ENCODE results near the gene SLC46A2.

The SLC46A2 gene

GRCh38 chr9:112856843-112857242, 33.8 kb downstream of the SLC46A2 start:
- no peaks in the 10 kb centered on the region for H3K27me3 ChIP-seq (ENCODE audit: control insufficient read depth, insufficient read depth, low read length)
- no peak overlapping the region for H3K27ac ChIP-seq (ENCODE audit: low read length)
- H3K9ac ChIP-seq (ENCODE audit: low read length) = no peak overlapping the region
- H3K9me3 ChIP-seq (ENCODE audit: control insufficient read depth, low read depth, low read length) = no peaks in the 10 kb centered on the region
- H3K4me1 ChIP-seq (ENCODE audit: control insufficient read depth, low read depth, low read length) = no peaks in the 10 kb centered on the region
- no peak overlapping the region for H3K4me3 ChIP-seq (ENCODE audit: low read length)
- H3K36me3 ChIP-seq (ENCODE audit: control insufficient read depth, low read depth, low read length) = no peaks in the 10 kb centered on the region

- H3K9ac ChIP-seq (ENCODE audit: low read length) = no peak overlapping the region
- no peak overlapping the region for H3K4me3 ChIP-seq (ENCODE audit: low read length)
- H3K4me1 ChIP-seq (ENCODE audit: control insufficient read depth, low read depth, low read length) = no peaks in the 10 kb centered on the region
- no peak overlapping the region for H3K27ac ChIP-seq (ENCODE audit: low read length)
- no peaks in the 10 kb centered on the region for H3K27me3 ChIP-seq (ENCODE audit: control insufficient read depth, insufficient read depth, low read length)
- H3K36me3 ChIP-seq (ENCODE audit: control insufficient read depth, low read depth, low read length) = no peaks in the 10 kb centered on the region
- no peaks in the 10 kb centered on the region for H3K9me3 ChIP-seq (ENCODE audit: control insufficient read depth, low read depth, low read length)
Measured at GRCh38 chr9:112856200-112856599, 34.5 kb downstream of the SLC46A2 start.

- Histone ChIP-seq H3K27ac (ENCODE audit: low read length) (no peak overlapping the region), H3K9ac (ENCODE audit: low read length) (no peak overlapping the region), H3K36me3 (ENCODE audit: control insufficient read depth, low read depth, low read length) (no peaks in the 10 kb centered on the region), H3K27me3 (ENCODE audit: control insufficient read depth, insufficient read depth, low read length) (no peaks in the 10 kb centered on the region), H3K9me3 (ENCODE audit: control insufficient read depth, low read depth, low read length) (no peaks in the 10 kb centered on the region), H3K4me1 (ENCODE audit: control insufficient read depth, low read depth, low read length) (no peaks in the 10 kb centered on the region), H3K4me3 (ENCODE audit: low read length) (no peak overlapping the region)
Measured at GRCh38 chr9:112854657-112855056, 36.0 kb downstream of the SLC46A2 start.

DNA sequence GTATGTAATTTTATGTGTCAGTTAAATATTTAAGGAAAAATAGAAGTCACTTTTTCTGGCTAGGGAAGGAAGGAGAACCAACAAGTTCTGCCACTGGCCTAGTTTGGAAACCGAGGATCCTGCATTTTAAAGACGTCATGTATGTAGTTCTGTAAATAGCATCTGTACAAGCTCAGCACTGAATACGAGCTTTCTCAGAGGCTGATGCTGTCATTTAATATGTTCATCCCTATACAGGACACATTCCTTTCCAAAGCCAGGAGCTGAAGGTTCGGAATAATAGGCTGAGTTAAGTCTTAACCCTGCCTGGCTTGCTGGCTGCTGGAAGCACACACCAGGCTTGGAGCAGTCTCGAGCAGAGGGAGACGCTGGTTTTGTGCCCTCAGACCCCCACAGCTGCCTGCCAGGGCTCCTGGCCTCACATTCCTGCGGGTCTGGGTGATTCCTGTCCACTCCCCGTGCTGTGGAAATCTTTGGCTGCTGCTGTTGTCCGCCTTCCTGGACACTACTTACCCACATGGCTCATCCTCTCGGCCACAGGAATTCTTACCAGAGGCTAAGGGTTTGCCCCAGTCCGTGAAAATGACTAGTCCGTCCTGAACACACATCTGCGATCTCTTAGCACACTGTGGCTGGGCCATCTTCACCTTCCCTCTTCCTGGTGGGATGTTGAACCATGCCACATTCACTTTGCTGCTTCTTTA, 36.6 kb downstream of the SLC46A2 start:
- H3K36me3 ChIP-seq (ENCODE audit: control insufficient read depth, low read depth, low read length) = no peaks in the 10 kb centered on the region
- no peak overlapping the region for H3K9ac ChIP-seq (ENCODE audit: low read length)
- H3K27me3 ChIP-seq (ENCODE audit: control insufficient read depth, insufficient read depth, low read length) = no peaks in the 10 kb centered on the region
- H3K27ac ChIP-seq (ENCODE audit: low read length) = no peak overlapping the region
- H3K9me3 ChIP-seq (ENCODE audit: control insufficient read depth, low read depth, low read length) = no peaks in the 10 kb centered on the region
- peaks cover 1% of the 10 kb centered on the region for H3K4me1 ChIP-seq (ENCODE audit: control insufficient read depth, low read depth, low read length)
- H3K4me3 ChIP-seq (ENCODE audit: low read length) = no peak overlapping the region

DNA sequence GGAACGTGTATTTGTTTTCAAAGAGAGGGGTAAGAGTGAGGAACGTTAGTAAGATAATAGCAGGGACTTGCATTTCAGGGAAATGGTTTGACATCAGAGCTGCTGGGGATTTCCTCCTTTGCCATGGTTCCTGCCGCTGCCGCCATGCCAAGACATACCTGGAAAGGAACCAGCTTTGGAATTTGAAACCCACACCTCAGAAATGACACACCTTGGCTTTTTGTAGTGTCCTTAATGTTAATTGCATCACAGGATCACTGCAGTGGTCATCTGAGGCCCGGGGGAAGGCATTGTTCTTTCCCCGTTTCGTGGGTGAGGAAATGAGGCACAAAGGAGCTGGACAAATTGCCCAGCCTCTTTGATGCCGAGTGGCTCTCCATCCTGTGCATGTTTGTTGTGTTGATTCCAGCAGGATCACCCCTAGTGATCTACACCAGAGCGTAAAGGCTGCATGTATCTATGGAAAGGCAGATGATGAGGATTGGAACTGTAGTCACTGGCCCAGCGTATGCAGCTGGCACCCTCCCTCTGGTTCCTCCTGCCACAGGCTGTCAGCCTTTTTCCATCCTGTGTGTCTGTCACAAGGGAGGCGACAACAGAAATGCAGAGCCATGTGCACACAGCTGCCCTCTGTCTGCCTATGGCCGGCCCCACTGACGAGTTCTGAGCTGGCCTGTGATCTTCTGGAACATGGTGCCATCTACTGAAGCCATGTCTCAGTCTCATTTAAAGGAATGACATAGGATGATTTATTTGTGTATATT, 37.8 kb downstream of the SLC46A2 start:
- Histone ChIP-seq H3K4me1 (ENCODE audit: control insufficient read depth, low read depth, low read length) (peaks cover 10% of the 10 kb centered on the region), H3K36me3 (ENCODE audit: control insufficient read depth, low read depth, low read length) (no peaks in the 10 kb centered on the region), H3K4me3 (ENCODE audit: low read length) (no peak overlapping the region), H3K9me3 (ENCODE audit: control insufficient read depth, low read depth, low read length) (no peaks in the 10 kb centered on the region), H3K27ac (ENCODE audit: low read length) (no peak overlapping the region), H3K9ac (ENCODE audit: low read length) (no peak overlapping the region), H3K27me3 (ENCODE audit: control insufficient read depth, insufficient read depth, low read length) (no peaks in the 10 kb centered on the region)

- H3K27ac ChIP-seq (ENCODE audit: low read length) = no peak overlapping the region
Measured at GRCh38 chr9:112850840-112851239, 39.8 kb downstream of the SLC46A2 start.

DNA sequence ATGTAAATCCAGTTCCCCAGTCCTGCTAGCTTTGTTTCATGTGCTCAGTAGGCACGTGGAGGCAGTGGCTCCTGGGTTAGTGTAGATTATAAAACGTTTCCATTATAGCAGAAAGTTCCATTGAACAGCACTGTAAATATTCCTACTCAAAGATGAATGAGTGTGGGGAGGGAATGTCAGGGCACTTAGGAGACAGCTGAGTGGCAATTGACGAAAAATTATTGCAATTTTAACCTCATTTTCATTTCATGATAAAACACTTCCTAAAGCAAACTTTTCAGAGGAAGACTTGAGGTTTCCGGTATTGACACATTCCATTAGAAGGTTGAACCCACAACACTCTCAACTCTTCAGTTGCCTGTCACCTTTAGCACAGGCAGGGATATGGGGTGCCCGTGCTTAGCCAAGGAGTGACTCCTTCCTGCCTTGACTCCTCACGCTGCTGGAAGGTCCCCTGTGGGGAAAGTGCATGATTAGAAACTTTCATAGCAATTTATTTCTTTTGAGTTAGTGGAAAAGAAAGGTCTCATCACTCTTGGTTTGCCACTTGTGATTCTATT, 41.2 kb downstream of the SLC46A2 start:
- Histone ChIP-seq H3K9ac (ENCODE audit: low read length) (no peak overlapping the region), H3K27me3 (ENCODE audit: control insufficient read depth, insufficient read depth, low read length) (no peaks in the 10 kb centered on the region), H3K4me1 (ENCODE audit: control insufficient read depth, low read depth, low read length) (peaks cover 19% of the 10 kb centered on the region), H3K36me3 (ENCODE audit: control insufficient read depth, low read depth, low read length) (no peaks in the 10 kb centered on the region), H3K27ac (ENCODE audit: low read length) (no peak overlapping the region), H3K9me3 (ENCODE audit: control insufficient read depth, low read depth, low read length) (no peaks in the 10 kb centered on the region), H3K4me3 (ENCODE audit: low read length) (no peak overlapping the region)

More at GRCh38 chr9:112850840-112851239, 39.8 kb downstream of the SLC46A2 start:
- H3K4me1 ChIP-seq (ENCODE audit: control insufficient read depth, low read depth, low read length) = peaks cover 19% of the 10 kb centered on the region
- H3K4me3 ChIP-seq (ENCODE audit: low read length) = no peak overlapping the region
- H3K9me3 ChIP-seq (ENCODE audit: control insufficient read depth, low read depth, low read length) = no peaks in the 10 kb centered on the region
- no peak overlapping the region for H3K9ac ChIP-seq (ENCODE audit: low read length)
- no peaks in the 10 kb centered on the region for H3K36me3 ChIP-seq (ENCODE audit: control insufficient read depth, low read depth, low read length)
- no peaks in the 10 kb centered on the region for H3K27me3 ChIP-seq (ENCODE audit: control insufficient read depth, insufficient read depth, low read length)

GRCh38 chr9:112848316-112849151, 42.1 kb downstream of the SLC46A2 start:
- no peaks in the 10 kb centered on the region for H3K9me3 ChIP-seq (ENCODE audit: control insufficient read depth, low read depth, low read length)
- H3K27ac ChIP-seq (ENCODE audit: low read length) = no peak overlapping the region
- H3K27me3 ChIP-seq (ENCODE audit: control insufficient read depth, insufficient read depth, low read length) = no peaks in the 10 kb centered on the region
- no peaks in the 10 kb centered on the region for H3K36me3 ChIP-seq (ENCODE audit: control insufficient read depth, low read depth, low read length)
- H3K4me3 ChIP-seq (ENCODE audit: low read length) = no peak overlapping the region
- H3K4me1 ChIP-seq (ENCODE audit: control insufficient read depth, low read depth, low read length) = peaks cover 19% of the 10 kb centered on the region
- H3K9ac ChIP-seq (ENCODE audit: low read length) = no peak overlapping the region

GRCh38 chr9:112846528-112847488, 43.9 kb downstream of the SLC46A2 start:
- Histone ChIP-seq H3K27ac (ENCODE audit: low read length) (no peak overlapping the region), H3K9me3 (ENCODE audit: control insufficient read depth, low read depth, low read length) (no peaks in the 10 kb centered on the region), H3K4me1 (ENCODE audit: control insufficient read depth, low read depth, low read length) (peaks cover 19% of the 10 kb centered on the region), H3K27me3 (ENCODE audit: control insufficient read depth, insufficient read depth, low read length) (no peaks in the 10 kb centered on the region), H3K9ac (ENCODE audit: low read length) (no peak overlapping the region), H3K36me3 (ENCODE audit: control insufficient read depth, low read depth, low read length) (no peaks in the 10 kb centered on the region), H3K4me3 (ENCODE audit: low read length) (no peak overlapping the region)

DNA sequence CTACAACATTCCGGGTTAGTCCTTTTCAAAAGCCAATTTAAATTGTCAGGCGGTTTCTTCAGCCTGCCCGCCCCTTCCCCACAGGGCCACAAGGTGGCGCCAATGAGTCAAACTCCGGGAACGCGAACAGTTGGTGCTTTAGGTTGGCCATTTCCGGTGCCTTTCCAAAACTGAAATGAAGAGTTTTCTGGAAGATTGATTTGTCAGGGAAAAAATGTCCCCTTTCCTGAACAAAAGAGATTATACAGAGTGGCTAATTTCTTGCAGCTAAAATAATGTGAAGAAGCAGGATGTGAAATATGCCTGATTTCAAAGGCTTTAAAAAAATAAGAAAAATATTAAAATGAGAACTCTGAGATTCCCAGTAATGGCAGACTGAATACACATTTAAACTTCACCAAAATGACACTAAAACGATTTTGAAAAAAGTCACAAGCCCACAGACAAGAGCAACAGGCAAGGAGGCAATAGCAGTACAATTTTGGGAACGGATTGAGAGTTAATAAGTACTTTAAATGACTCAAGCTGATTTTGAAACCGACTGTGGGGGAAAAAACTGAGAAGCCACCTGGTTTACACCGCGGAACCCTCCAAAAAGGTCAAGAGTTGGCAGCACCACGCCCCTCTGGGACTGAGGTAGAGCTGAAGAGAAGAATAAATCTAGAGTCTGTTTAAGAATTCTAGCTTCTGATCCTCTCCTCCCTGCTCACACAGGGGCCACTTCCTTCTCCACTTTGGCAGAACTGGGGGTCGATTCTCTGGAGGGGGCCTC, 45.7 kb downstream of the SLC46A2 start:
- no peak overlapping the region for H3K9ac ChIP-seq (ENCODE audit: low read length)
- no peaks in the 10 kb centered on the region for H3K27me3 ChIP-seq (ENCODE audit: control insufficient read depth, insufficient read depth, low read length)
- H3K4me3 ChIP-seq (ENCODE audit: low read length) = no peak overlapping the region
- H3K9me3 ChIP-seq (ENCODE audit: control insufficient read depth, low read depth, low read length) = no peaks in the 10 kb centered on the region
- H3K27ac ChIP-seq (ENCODE audit: low read length) = no peak overlapping the region
- H3K4me1 ChIP-seq (ENCODE audit: control insufficient read depth, low read depth, low read length) = peaks cover 19% of the 10 kb centered on the region
- no peaks in the 10 kb centered on the region for H3K36me3 ChIP-seq (ENCODE audit: control insufficient read depth, low read depth, low read length)

All from iPS-18a (cell line).